Hepatocyte (in vitro differentiated cells): ENCODE results near the gene ZNF394.

Source experiments
- EZH2 ChIP-seq: fragments of 200-600 bp; sonication (generic); IDR thresholded peaks from 2 replicates; pipeline ENCODE4 v1.6.1; 2016; ENCODE audit warnings: antibody characterized with exemption, mild to moderate bottlenecking, borderline replicate concordance
- EZH2phosphoT487 ChIP-seq: fragments of 200-600 bp; sonication (generic); IDR thresholded peaks from one replicate; pipeline ENCODE4 v1.6.1; 2018; ENCODE audit warnings: antibody characterized with exemption, mild to moderate bottlenecking, low read depth, moderate library complexity; ENCODE audit not compliant: unreplicated experiment, severe bottlenecking
- TF ChIP-seq, protein P1 (sequence below): fragments of 200-600 bp; sonication (generic); IDR thresholded peaks from 2 replicates; pipeline ENCODE4 v1.5.1; 2016; ENCODE audit warnings: antibody characterized with exemption, mild to moderate bottlenecking; ENCODE audit not compliant: poor library complexity

GRCh38 chr7:99465421-99465768 is 34.7 kb downstream of the ZNF394 start:
- TF ChIP-seq, protein P1, sequence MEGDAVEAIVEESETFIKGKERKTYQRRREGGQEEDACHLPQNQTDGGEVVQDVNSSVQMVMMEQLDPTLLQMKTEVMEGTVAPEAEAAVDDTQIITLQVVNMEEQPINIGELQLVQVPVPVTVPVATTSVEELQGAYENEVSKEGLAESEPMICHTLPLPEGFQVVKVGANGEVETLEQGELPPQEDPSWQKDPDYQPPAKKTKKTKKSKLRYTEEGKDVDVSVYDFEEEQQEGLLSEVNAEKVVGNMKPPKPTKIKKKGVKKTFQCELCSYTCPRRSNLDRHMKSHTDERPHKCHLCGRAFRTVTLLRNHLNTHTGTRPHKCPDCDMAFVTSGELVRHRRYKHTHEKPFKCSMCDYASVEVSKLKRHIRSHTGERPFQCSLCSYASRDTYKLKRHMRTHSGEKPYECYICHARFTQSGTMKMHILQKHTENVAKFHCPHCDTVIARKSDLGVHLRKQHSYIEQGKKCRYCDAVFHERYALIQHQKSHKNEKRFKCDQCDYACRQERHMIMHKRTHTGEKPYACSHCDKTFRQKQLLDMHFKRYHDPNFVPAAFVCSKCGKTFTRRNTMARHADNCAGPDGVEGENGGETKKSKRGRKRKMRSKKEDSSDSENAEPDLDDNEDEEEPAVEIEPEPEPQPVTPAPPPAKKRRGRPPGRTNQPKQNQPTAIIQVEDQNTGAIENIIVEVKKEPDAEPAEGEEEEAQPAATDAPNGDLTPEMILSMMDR: no peak
- TF ChIP-seq EZH2: no peak
- TF ChIP-seq EZH2phosphoT487: no peak
